NCI-H460 (cell line): Measurements from ENCODE around the gene ATP5IF1. TPM values are rescaled to one million over a fixed set of nuclear protein-coding genes. Genes with fewer than 3 reads are reported as not detected.

ENCODE experiments used
- DNase-seq: peaks from one replicate; pipeline ENCODE4 v3.0.0-alpha.2; 2016; ENCODE audit warnings: low read depth; ENCODE audit errors: extremely low read depth
- polyA plus RNA-seq: library from polyadenylated mRNA; depleted of rRNA; stranded (reverse); fragments of >200 nt; gene quantifications from 2 replicates; pipeline ENCODE4 v1.2.3, GENCODE V29; 2014; cell fraction: nucleus; rRNA removed
- total RNA-seq: library from RNA; depleted of rRNA; stranded (reverse); fragments of >200 nt; shearing (Covaris generic); gene quantifications from 2 replicates; pipeline ENCODE4 v1.2.3, GENCODE V29; 2014; rRNA removed

Gene ATP5IF1
- total RNA-seq, result 160 and 197 TPM in 2 replicates
- 62.0 and 121 TPM in 2 replicates for polyA plus RNA-seq

DNA sequence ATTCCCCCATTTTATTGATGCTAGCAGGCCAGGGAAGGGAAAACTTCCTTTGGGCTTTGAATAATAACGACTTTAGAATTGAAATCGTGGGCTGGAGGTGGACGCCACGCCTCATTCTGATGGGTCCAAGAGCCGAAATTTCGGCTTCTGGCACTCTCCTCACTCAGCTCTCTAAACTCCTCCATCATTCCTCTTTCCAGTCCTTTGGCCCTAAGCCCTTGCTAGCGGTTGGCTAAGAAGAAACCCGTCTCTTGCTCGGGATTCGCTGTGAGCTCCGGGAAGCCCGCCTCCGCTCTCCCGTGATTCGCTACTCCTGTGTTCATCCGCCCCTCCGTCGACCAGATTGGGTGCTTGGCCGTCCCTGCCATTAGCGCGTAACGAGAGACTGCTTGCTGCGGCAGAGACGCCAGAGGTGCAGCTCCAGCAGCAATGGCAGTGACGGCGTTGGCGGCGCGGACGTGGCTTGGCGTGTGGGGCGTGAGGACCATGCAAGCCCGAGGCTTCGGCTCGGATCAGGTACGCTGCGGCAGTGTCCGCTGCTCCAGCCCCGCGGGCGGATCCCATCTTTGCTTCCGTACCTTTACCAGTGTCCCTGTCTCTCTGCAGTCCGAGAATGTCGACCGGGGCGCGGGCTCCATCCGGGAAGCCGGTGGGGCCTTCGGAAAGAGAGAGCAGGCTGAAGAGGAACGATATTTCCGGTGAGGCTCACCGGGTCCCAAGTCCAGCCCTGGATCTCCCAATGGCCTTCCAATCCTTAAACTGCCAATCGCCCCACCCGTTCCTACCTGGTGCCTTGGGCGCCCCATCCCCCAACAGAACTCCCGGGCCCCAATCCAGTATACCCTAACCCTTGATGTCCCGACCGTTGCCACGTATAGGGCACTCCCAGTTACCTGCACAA, at the start of gene ATP5IF1:
ATP5IF1 (plus strand) TSS at position 370 of the 901 bp plus-strand sequence; CDS start at position 430, 60 bp downstream.
- DNase-seq, result peak; percentile 96

DNA sequence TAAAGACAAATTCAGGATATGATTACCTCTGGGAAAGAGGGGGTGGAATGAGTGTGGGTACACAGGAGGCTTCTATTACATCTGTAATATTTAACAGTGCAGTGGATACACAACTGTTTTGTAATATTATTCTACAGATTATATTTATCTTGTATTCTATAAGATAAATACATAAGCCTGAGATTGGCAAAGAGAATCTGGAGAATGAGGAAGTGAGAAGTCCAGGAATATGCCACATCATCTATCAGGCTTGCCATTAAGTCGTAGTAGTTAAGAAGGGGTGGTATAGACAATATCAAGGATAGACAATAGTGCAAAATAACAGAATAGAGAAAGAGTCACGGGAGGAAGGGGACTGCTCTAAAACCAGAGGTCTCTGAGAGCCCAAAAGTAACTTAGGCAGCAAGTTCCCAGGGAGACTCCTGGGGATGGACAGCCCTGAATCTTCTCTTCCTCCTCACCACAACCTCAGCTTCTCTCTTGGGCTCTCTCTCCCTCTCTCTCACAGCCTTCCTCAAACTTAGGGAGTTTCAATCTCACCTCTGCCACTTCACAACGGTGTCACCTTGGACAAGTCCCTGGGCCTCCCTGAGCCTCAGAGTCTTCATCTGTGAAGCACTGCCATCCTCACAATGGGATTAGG, 45.5 kb upstream of the ATP5IF1 start:
- DNase-seq, result no peak

DNA sequence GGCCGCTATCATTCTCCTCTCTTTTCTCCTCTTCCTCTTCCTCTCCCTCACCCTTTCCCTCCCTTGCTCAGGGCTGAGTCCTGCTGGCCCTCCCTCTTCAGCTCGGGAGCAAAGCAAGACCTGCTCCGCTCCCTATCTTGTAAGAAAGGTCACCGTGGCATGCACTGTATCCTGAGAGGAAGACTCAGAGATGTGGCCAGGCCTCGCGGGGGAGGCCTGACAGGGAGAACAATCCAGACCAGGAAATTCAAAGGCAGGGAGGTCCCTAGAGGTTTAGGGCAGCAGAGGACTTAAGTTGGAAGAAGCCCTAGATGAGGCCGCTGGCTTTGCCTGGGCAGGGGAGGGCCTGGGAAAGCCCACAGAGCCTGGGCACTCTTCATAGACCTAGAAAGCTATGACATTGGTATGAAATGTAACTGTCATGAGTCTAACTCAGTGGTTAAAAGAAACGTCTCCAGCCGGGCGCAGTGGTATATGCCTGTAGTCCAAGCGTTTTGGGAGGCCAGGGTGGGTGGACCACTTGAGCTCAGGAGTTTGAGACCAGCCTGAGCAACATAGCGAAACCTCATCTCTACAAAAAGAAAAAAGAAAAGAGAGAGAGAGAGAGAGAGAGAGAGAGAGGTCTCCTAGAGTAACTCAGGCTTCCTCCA, 44.8 kb upstream of the ATP5IF1 start:
- DNase-seq, result no peak

DNA sequence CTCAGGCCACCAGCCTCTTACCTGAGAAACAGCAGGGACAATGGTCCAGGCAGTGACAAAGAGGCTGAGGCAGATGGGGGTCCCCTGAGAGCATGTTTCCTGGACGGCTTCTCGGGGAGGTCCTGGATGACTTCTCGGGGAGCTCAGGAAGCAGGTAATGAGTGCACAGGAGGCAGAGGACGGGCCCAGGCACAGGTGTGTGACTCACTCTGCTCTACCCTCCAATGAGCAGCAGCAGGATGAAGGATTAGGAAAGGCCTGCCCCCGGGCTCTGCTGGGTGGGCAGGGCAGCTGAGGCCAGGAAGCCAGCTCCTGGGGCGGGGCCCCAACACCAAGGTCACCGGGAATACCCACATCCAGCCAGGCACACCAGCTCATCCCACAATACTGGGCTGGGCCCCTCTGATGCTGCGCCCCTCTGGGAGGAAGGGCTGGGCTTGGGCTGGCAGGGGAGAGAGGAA, 42.2 kb upstream of the ATP5IF1 start:
- no peak for DNase-seq

DNA sequence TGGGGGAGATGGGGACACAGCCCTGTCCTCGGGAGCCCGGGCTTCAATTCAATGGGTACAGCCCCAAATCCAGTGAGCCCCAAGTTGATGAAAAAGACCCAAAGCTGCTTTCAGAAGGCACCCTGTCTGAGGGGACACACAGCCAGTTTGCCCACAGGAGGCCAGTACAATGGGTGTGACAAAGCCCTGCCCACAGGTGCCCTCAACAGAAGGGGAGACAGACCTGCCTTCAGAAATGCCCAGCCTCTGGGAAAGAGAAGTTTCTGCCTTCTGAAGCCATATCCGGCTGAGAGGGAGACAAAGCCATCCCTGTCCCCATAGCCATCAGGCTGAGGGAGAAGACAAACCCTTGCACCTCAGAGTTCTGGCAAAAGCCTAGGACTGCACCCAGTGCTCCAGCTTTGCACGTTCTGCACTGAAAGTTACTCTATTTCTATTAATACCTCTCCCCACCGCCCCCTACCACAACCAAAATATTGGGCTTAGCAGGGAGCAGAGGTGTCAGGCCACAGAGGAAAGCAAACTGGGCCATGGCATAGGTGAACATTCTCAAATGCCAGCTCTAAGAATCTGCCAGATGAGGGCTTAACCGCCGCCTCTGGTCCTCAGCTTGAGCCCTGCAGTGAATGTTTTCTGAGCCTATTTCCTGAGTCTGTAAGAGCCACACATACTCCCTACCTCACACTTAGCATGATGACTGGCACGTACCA, 41.4 kb upstream of the ATP5IF1 start:
- DNase-seq, result no peak

DNA sequence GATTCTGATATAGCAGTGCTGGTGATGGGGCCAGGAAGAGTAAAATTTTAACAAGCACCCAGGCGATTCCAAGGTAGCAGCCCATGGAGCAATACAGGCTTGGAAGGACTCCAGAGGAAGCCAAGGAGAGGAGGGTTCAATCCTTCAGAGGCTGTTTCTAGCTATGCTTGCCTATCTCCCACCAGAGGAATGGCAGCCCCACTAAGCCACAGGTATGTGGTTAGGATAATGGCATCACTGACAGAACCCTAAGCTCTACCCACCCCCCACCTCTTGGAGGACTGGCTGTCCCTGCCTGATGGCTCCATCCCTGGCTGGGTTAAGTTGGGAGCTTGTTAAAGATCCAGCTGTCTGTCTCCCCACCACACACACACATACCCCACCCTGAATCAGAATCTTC, 40.1 kb upstream of the ATP5IF1 start:
- no peak for DNase-seq

DNA sequence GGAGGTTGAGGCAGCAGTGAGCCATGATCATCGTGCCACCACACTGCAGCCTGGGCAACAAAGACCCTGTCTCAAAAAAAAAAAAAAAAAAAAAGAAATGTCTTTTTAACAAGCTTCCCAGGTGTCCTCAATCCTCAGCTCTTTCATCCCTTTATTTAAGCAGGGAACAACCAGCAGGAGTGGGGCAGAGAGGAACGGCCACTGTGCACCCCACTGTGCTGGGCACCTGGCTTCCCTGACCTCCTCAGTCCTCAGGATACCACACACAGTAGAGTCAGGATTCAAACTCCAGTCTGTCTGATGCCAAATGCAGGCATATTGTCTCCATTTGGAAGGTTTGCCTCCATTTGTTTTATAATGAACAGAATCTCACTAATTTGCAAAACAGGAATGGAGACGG, 39.6 kb upstream of the ATP5IF1 start:
- DNase-seq, result no peak

DNA sequence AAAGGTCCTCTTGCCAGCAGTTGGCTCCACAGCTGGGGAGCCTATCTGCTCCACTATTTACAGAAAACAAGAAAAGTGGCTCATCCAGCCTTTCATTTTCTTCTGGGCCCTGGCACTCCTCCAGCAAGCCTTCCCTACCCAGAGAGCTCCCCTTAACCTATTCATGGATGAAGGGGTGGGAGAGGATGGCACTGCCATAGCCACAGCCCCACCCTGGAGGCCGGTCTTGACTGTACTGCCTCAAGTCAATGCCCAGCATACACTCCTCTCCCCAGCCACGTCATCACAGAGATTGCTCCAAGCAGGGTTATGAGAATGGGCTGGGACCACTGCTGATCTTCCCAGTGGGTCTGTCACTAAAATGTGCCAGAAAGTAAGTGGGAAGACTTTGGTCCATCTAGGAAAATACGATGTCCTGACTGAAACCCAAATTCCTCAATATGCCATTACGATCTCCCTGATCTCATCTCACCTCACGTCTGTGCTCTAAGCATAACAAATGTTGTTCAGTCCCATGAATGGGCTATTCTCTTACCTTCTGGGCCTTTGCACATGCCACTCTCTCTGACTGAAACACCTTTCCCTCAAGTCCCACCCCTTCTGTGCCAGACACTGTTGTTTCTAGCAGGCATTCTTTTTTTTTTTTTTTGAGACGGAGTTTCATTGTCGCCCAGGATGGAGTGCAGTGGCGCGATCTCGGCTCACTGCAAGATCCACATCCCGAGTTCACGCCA, 38.1 kb upstream of the ATP5IF1 start:
- no peak for DNase-seq

DNA sequence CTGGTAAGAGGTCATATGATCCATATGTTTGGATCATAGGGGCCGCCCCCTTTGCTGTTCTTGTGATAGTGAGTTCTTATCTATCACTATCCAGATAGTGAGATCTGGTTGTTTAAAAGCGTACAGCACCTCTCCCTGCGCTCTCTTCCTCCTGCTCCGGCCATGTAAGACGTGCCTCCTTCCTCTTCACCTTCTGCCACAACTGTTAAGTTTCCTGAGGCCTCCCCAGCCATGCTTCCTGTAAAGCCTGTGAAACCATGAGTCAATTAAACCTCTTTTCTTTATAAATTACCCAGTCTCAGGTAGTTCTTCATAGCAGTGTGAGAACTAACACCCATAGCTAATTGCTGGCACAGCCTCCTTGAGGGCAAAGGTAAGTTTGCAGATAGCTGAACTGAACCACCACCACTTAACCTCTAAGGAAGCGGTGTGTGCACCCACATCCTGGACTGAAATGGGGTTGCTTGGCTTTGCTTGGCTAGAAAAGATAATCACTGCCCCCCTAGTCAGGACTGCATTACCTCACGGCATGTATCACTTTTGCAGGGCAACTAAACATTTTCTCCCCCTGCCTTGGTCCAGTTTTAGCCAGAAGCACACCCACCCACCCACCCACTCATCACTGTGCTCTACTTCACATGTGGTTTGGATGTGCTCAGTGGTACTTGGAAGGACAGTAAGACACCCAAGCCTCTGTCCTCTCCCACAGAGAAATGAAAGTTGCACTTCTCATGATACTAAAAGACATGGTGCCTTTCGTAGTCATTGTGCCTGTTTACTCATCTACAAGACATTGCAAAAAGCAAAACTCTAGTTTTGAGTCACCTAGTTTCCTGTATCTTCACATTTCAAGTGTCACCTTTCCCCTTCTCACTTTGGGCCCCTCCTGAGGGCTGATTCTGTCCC, 36.3 kb upstream of the ATP5IF1 start:
- DNase-seq, result no peak

DNA sequence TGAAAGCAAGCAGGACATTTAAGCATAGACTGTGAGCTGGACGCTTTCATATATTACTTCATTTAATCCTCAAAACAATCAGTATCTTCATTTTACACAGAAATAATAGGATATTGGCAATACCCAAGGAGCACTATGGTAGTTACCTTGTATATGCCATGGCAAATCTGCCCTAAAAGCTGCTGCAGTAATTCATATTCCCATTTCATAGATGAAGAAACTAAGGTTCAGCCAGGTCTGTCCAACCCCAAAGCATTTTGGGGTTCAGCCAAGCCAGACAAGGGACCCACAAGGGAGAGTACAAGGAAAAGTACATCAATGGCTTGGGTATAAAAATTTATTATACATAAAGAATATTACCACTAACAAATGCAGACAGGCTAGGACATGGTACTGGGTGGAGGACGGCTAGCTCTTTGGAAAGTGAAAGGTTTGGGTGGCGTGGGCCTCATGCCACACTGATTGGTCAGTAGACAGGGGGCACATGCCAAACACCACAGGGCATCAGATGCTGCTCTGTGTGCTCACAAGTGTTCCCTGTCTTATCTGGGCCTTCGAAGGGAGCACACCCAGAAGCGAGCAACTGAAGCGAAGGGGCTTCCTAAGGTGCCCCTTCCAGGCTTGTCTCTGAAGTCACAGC, 35.6 kb upstream of the ATP5IF1 start:
- DNase-seq, result no peak

DNA sequence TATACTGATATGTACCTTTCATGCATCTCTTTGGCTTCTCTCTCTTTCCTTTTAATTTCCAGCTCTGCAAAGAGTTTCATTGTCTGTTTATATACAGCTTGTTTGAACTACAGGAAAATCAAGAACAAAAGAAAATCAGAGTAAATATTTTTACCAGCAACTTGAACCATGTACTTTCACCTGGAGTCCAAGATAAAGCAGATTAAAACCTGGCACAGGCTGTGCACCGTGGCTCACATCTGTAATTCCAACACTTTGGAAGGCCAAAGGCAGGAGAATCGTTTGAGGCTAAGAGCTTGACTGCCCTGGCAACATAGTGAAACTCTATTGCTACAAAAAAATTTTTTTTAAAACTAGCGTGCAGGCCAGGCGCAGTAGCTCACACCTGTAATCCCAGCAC, 30.7 kb upstream of the ATP5IF1 start:
- no peak for DNase-seq

DNA sequence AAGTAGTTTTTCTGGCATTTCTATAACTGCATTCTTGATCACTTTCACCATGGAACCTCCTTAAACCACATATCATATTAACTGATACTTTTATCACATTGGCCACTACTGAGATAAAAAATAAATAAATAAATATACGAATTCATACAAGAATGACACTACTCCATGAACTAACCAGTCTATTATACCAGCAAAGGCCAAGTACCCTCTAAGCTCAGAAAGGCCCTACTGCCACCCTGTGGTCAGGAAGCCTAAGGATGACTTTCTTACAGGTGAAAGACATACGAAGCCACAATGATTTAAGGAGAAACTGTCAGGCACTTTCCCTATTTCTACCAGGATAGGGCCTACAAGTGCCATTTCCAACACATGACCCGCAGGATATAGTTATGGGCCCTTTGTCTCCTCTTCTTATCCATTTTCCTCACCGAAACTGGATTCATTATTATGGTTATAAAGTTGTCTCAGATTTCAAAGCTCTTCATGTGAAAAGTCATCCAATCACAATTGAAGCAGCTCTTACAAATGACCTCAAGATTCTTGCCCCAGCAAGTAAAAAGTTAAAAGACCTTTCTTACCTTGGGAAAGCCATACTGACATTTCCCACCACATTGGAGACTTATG, 27.0 kb upstream of the ATP5IF1 start:
- peak; percentile 49 for DNase-seq

DNA sequence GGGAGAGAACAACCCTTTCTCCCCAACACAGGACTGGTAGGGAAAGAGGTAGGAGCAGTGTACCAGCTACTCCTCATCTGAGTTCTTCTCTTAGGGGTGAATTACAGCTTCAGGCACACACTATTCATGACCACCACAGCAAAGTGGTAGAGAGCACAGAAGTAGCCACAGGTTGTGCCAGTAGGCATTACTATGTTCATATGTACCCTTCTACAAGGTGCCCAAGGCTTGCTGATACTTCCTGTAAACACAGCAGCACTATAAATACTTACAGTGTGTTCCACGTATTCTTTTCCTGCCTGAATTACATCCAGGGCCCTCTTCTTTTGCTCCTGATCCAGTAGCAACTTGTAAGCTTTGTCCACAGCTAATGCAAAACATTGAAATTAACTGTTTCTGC, 26.2 kb upstream of the ATP5IF1 start:
- no peak for DNase-seq

DNA sequence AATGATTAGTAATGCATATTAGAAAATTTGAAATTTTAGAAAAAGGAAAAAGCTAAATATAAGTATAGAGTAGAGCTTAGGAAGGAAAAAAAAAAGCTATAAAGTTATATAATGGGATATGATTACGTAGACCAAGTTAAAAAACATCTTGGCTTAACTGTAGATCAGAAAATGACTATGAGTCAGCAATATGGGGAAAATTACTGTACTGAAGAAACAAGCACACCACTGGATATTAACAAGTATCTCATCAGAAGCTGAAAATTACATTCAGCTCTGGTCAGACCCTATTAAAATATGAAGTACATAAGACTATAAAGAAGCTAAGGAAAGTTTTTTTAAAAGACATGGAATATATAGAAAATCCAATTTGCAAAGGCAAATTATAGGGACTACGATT, 22.6 kb upstream of the ATP5IF1 start:
- DNase-seq, result no peak

DNA sequence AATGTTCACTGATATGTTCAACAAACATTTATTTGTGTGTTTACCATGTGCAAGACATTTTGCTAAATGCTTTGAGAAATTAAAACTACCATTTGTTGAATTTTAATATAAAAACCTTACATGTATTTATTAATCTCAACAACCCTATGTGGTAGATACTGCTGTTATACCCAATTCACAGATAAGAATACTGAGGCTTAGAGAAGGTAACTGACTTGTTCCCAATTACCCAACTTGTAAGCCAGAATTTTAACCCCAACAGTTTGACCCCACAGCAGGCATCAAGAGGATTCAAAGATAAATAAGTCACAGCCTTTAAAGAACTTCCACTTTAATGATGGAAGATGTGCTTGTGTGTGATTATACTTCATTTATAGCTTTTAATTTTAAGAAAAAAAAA, 6.8 kb upstream of the ATP5IF1 start:
- no peak for DNase-seq

DNA sequence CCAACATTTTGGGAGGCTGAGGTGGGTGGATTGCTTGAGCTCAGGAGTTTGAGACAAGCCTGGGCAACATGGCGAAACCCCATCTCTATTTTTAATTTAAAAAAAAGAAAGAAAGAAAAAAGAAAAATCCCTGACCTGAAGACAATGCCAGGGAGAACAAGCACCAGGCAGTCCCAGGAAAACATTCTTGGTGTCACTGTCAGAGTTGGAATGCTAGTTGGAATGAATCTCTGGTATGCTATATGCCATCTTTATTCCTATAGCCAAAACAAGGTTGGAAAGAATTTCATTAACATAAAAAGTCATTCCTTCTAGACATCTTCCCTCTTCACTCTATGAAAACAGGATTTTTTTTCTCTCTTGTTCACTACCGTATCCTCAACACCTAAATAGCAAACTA, 5.9 kb upstream of the ATP5IF1 start:
- DNase-seq, result no peak

DNA sequence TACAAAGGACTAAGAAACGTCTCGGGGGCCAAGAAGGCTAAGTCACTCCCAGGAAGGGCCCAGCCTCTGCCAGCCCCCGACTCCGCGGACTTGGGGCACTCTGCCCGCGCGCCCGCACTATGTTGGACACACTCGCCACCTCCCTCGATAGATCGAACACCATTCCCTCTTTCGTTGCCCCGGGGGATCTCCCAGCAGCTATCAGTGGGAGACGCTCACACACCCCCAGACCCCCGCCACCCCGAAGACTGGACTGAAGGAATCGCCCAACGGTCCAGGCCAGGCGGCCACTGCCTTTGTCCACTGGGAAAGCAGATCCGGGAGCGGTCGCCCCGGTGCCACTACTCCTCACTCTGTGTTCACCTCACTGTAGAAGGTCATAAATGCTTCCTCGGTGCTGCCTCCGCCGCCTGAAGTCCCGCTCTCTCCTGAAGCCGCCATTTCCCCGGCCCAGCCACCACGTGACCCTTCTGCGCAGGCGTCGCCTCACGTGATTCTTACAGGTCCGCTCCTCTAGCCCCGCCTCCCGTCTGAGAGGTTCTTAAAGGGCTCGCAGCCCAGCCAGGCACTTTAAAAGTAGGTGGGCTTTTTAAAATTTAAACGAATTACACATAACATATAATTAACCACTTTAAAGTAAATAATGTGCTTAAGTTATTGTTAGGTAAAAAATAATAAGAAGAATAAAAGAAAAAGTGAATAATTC, 3.2 kb upstream of the ATP5IF1 start, which contains the start of gene DNAJC8:
DNAJC8 (minus strand) TSS at position 472 of the 706 bp plus-strand sequence; CDS start at position 441, 31 bp downstream.
- DNase-seq, result peak; percentile 87
